HepG2 (cell line): Measurements from ENCODE around the gene ATP2A2. TPM values are rescaled to one million over a fixed set of nuclear protein-coding genes. Genes with fewer than 3 reads are reported as not detected.
A peak's percentile ranks its signal among the peaks of the same experiment; 100 is the strongest.

Experiments
- AGO1 ChIP-seq: fragments of 200-400 bp; formaldehyde crosslinking; IDR thresholded peaks from 2 replicates; pipeline ENCODE4 v1.6.1; 2017; ENCODE audit warnings: mild to moderate bottlenecking, low read depth, low read length, moderate library complexity; ENCODE audit not compliant: poor library complexity, severe bottlenecking
- ARID5B ChIP-seq: IDR thresholded peaks from 2 replicates; pipeline ENCODE4 v1.4.0; 2020; ENCODE audit warnings: mild to moderate bottlenecking, missing genetic modification reagents
- FOXP4 ChIP-seq: sonication (generic); formaldehyde crosslinking; IDR thresholded peaks from 2 replicates; pipeline ENCODE4 v1.4.0; 2020; ENCODE audit warnings: missing genetic modification reagents
- KLF12 ChIP-seq: sonication (generic); formaldehyde crosslinking; IDR thresholded peaks from 2 replicates; pipeline ENCODE4 v1.4.0; 2020; ENCODE audit warnings: missing genetic modification reagents, borderline replicate concordance
- LBX2 ChIP-seq: sonication (generic); formaldehyde crosslinking; IDR thresholded peaks from 2 replicates; pipeline ENCODE4 v1.5.0; 2020; ENCODE audit warnings: missing genetic modification reagents, mild to moderate bottlenecking, borderline replicate concordance
- MXD1 ChIP-seq: sonication (generic); formaldehyde crosslinking; IDR thresholded peaks from 2 replicates; pipeline ENCODE4 v1.4.0; 2020; ENCODE audit warnings: mild to moderate bottlenecking, missing genetic modification reagents
- NONO ChIP-seq, 2 experiments: fragments of 450-650 bp in 1 of 2; sonication (generic) in 1 of 2; formaldehyde crosslinking in 1 of 2; IDR thresholded peaks in 1 of 2; conservative IDR thresholded peaks in 1 of 2; 2 replicates each; pipeline versions ENCODE4 v1.6.1 to v1.8.0; 2017 to 2022; ENCODE audit warnings: mild to moderate bottlenecking in 1 of 2, missing genetic modification reagents in 1 of 2, moderate library complexity in 1 of 2
- RARA ChIP-seq: IDR thresholded peaks from 2 replicates; pipeline ENCODE4 v1.6.1; 2016; ENCODE audit warnings: missing genetic modification reagents, missing compliant biosample characterization
- RBAK ChIP-seq: sonication (generic); formaldehyde crosslinking; IDR thresholded peaks from 2 replicates; pipeline ENCODE4 v1.5.1; 2020; ENCODE audit warnings: mild to moderate bottlenecking, missing genetic modification reagents
- SOX6 ChIP-seq, 2 experiments: fragments of 450-650 bp in 1 of 2; sonication (generic) in 1 of 2; formaldehyde crosslinking in 1 of 2; IDR thresholded peaks; 2 replicates each; pipeline versions ENCODE4 v1.4.0 to v1.6.1; 2017 to 2020; ENCODE audit warnings: antibody characterized with exemption in 1 of 2, mild to moderate bottlenecking in 1 of 2, missing genetic modification reagents in 1 of 2
- SPEN ChIP-seq: sonication (generic); formaldehyde crosslinking; IDR thresholded peaks from 2 replicates; pipeline ENCODE4 v1.5.1; 2020; ENCODE audit warnings: low read depth, mild to moderate bottlenecking, missing genetic modification reagents
- XRCC5 ChIP-seq: fragments of 200-400 bp; formaldehyde crosslinking; optimal IDR thresholded peaks from 2 replicates; pipeline ENCODE3; 2017; ENCODE audit warnings: mild to moderate bottlenecking, low read length
- ZBTB38 ChIP-seq: sonication (generic); formaldehyde crosslinking; IDR thresholded peaks from 2 replicates; pipeline ENCODE4 v1.5.1; 2020; ENCODE audit warnings: mild to moderate bottlenecking, missing genetic modification reagents
- ZIK1 ChIP-seq: sonication (generic); formaldehyde crosslinking; IDR thresholded peaks from 2 replicates; pipeline ENCODE4 v1.5.0; 2020; ENCODE audit warnings: mild to moderate bottlenecking, low read depth, missing genetic modification reagents, borderline replicate concordance
- ZNF501 ChIP-seq: sonication (generic); formaldehyde crosslinking; IDR thresholded peaks from 2 replicates; pipeline ENCODE4 v1.5.1; 2020; ENCODE audit warnings: mild to moderate bottlenecking, moderate library complexity, missing genetic modification reagents
- ZNF547 ChIP-seq: sonication (generic); formaldehyde crosslinking; IDR thresholded peaks from 2 replicates; pipeline ENCODE4 v1.5.1; 2020; ENCODE audit warnings: mild to moderate bottlenecking, missing genetic modification reagents
- ZNF597 ChIP-seq: sonication (generic); formaldehyde crosslinking; IDR thresholded peaks from 2 replicates; pipeline ENCODE4 v1.5.0; 2020; ENCODE audit warnings: missing genetic modification reagents
- ZNF776 ChIP-seq: sonication (generic); formaldehyde crosslinking; IDR thresholded peaks from 2 replicates; pipeline ENCODE4 v1.4.0; 2020; ENCODE audit warnings: mild to moderate bottlenecking, missing genetic modification reagents
- polyA plus RNA-seq, 8 experiments: library from polyadenylated mRNA; depleted of rRNA in 3 of 8; stranded (reverse) in 7 of 8; unstranded in 1 of 8; fragments of >200 nt; fragmentation: Illumina TruSeq in 4 of 8; extraction: Trizol in 4 of 8; gene quantifications; 2 replicates each; pipeline versions ENCODE4 v1.2.1 to v1.2.3, GENCODE V29; 2011 to 2016; ENCODE audit warnings: low read depth in 4 of 8, missing spikeins in 1 of 8, mixed read lengths in 1 of 8; ENCODE audit not compliant: insufficient read depth in 1 of 8
- total RNA-seq, 5 experiments: library from RNA; depleted of rRNA; stranded (reverse); fragments of >200 nt; fragmentation: Illumina TruSeq; extraction: Trizol; gene quantifications; 2 replicates each; pipeline ENCODE4 v1.2.3, GENCODE V29; 2016; ENCODE audit warnings: low read depth in 1 of 5

Gene ATP2A2
- total and polyA plus RNA-seq, 2 of the 13 experiments (the other 11 are each of a cell fraction or from before 2014, with no cell fraction given), result 35.4 to 85.5 TPM

GRCh38 chr12:110281549-110282299, 677 bp downstream of the ATP2A2 start (continued):
- peak; percentile 76; the same call in 1 of the 2 replicates for TF ChIP-seq LBX2
- TF ChIP-seq ZNF597 (CRISPR knock-in tag), result no peak
- peak; percentile 66 for TF ChIP-seq AGO1
- TF ChIP-seq ZNF776 (CRISPR knock-in tag), result peak; percentile 64
- TF ChIP-seq ZBTB38 (CRISPR knock-in tag), result peak; percentile 77; the same call in 1 of the 2 replicates
- TF ChIP-seq ZNF547 (CRISPR knock-in tag), result peak; percentile 86
- peak; percentile 42 for TF ChIP-seq XRCC5
- peak; percentile 38; the same call in 1 of the 2 replicates for TF ChIP-seq FOXP4 (CRISPR knock-in tag)
- no peak for TF ChIP-seq RBAK
- peak; percentile 16 for TF ChIP-seq ARID5B (CRISPR knock-in tag)
- no peak for TF ChIP-seq NONO (IDR thresholded peaks at IDR 0.05)
- TF ChIP-seq NONO (CRISPR knock-in tag; conservative IDR thresholded peaks at IDR 0.05), result peak; percentile 62
- no peak for TF ChIP-seq RARA (CRISPR knock-in tag)
- TF ChIP-seq KLF12, result peak; percentile 50; the same call in 1 of the 2 replicates
- TF ChIP-seq ZIK1 (CRISPR knock-in tag), result no peak
- TF ChIP-seq MXD1, result peak; percentile 29; the same call in 1 of the 2 replicates
- TF ChIP-seq SOX6 (IDR thresholded peaks at IDR 0.05), result no peak
- TF ChIP-seq SOX6 (CRISPR knock-in tag; IDR thresholded peaks at IDR 0.05), result peak; percentile 21; the same call in 1 of the 2 replicates
- peak; percentile 74 for TF ChIP-seq SPEN (CRISPR knock-in tag)
- peak; percentile 74 for TF ChIP-seq ZNF501 (CRISPR knock-in tag)
